K562 (cell line): ENCODE data around the gene SLC12A9. TPM values are rescaled to one million over a fixed set of nuclear protein-coding genes. Genes with fewer than 3 reads are reported as not detected.
A peak's percentile ranks its signal among the peaks of the same experiment; 100 is the strongest.

Source experiments
- ARHGAP35 ChIP-seq: fragments of 450-650 bp; IDR thresholded peaks from 2 replicates; pipeline ENCODE4 v1.6.1; 2018; ENCODE audit not compliant: partially characterized antibody
- ELF1 ChIP-seq: fragments of 200-800 bp; sonication (Bioruptor generic); IDR thresholded peaks from 2 replicates; pipeline ENCODE4 v1.6.1; 2016; ENCODE audit warnings: missing genetic modification characterization, missing compliant biosample characterization
- FOXP1 ChIP-seq: sonication (generic); formaldehyde crosslinking; IDR thresholded peaks from 2 replicates; pipeline ENCODE4 v1.8.0; 2022; ENCODE audit warnings: mild to moderate bottlenecking, missing genetic modification reagents
- HNRNPLL ChIP-seq: fragments of 200-400 bp; formaldehyde crosslinking; IDR thresholded peaks from 2 replicates; pipeline ENCODE4 v1.6.1; 2017; ENCODE audit warnings: low read length, low read depth, mild to moderate bottlenecking; ENCODE audit not compliant: poor library complexity, severe bottlenecking
- RBFOX2 ChIP-seq: fragments of 200-400 bp; formaldehyde crosslinking; IDR thresholded peaks from 2 replicates; pipeline ENCODE4 v1.6.1; 2017; ENCODE audit warnings: low read depth, mild to moderate bottlenecking, low read length, moderate library complexity
- SRSF7 ChIP-seq: fragments of 200-400 bp; formaldehyde crosslinking; optimal IDR thresholded peaks from 2 replicates; pipeline ENCODE3; 2017; ENCODE audit warnings: mild to moderate bottlenecking, low read depth, low read length
- TARDBP ChIP-seq: fragments of 450-650 bp; IDR thresholded peaks from 2 replicates; pipeline ENCODE4 v1.6.1; 2016
- TCF7 ChIP-seq: sonication (generic); IDR thresholded peaks from 2 replicates; pipeline ENCODE4 v1.6.1; 2016; ENCODE audit warnings: antibody characterized with exemption, borderline replicate concordance
- ZBTB5 ChIP-seq: fragments of 450-650 bp; IDR thresholded peaks from 2 replicates; pipeline ENCODE4 v1.6.1; 2017; ENCODE audit warnings: antibody characterized with exemption
- ZBTB7A ChIP-seq: IDR thresholded peaks from 2 replicates; pipeline ENCODE4 v1.6.1; 2011; ENCODE audit warnings: low read depth, mild to moderate bottlenecking, low read length, moderate library complexity, borderline replicate concordance; ENCODE audit not compliant: control insufficient read depth
- ZKSCAN3 ChIP-seq: fragments of 250-450 bp; sonication (Bioruptor Pico); IDR thresholded peaks from 2 replicates; pipeline ENCODE4 v1.4.0; 2020
- ZNF512 ChIP-seq: IDR thresholded peaks from 2 replicates; pipeline ENCODE4 v1.6.1; 2016; ENCODE audit warnings: missing genetic modification characterization, missing compliant biosample characterization
- ZNF75A ChIP-seq: fragments of 450-650 bp; formaldehyde crosslinking; IDR thresholded peaks from 2 replicates; pipeline ENCODE4 v1.4.0; 2020; ENCODE audit warnings: mild to moderate bottlenecking
- polyA plus RNA-seq, 8 experiments: library from polyadenylated mRNA; depleted of rRNA in 4 of 8; stranded (reverse) in 5 of 8; unstranded in 3 of 8; fragments of >200 nt; fragmentation: Nextera tagmentation in 2 of 8; fragmentation: Illumina TruSeq in 1 of 8; extraction: Ambion mirVana in 2 of 8; extraction: Trizol in 1 of 8; gene quantifications; 2 replicates each; pipeline versions ENCODE4 v1.2.1 to v1.2.3, GENCODE V29; 2011 to 2014; ENCODE audit warnings: inconsistent platforms in 1 of 8, missing spikeins in 1 of 8
- total RNA-seq, 7 experiments: library from RNA; depleted of rRNA in 6 of 7; stranded (reverse); fragments of >200 nt in 6 of 7; fragmentation: Illumina TruSeq in 2 of 7; extraction: Trizol in 2 of 7; gene quantifications; 2 replicates each; pipeline versions ENCODE4 v1.2.1 to v1.2.3, GENCODE V29; 2011 to 2021; ENCODE audit warnings: low replicate concordance in 1 of 7
- TF ChIP-seq, protein P1 (sequence below): fragments of 250-450 bp; sonication (Bioruptor Pico); IDR thresholded peaks from 2 replicates; pipeline ENCODE4 v1.5.0; 2021
- TF ChIP-seq, protein P2 (sequence below): fragments of 450-650 bp; IDR thresholded peaks from 2 replicates; pipeline ENCODE4 v1.6.1; 2016; ENCODE audit warnings: mild to moderate bottlenecking
- TF ChIP-seq, protein P3 (sequence below): fragments of 250-450 bp; sonication (Bioruptor Pico); IDR thresholded peaks from 2 replicates; pipeline ENCODE4 v1.5.0; 2020; ENCODE audit warnings: mild to moderate bottlenecking, borderline replicate concordance

Gene SLC12A9
- total and polyA plus RNA-seq, 9 of the 15 experiments (the other 6 are each of a cell fraction or from before 2014, with no cell fraction given), result 0.06 to 20.2 (median 10.7) TPM

DNA sequence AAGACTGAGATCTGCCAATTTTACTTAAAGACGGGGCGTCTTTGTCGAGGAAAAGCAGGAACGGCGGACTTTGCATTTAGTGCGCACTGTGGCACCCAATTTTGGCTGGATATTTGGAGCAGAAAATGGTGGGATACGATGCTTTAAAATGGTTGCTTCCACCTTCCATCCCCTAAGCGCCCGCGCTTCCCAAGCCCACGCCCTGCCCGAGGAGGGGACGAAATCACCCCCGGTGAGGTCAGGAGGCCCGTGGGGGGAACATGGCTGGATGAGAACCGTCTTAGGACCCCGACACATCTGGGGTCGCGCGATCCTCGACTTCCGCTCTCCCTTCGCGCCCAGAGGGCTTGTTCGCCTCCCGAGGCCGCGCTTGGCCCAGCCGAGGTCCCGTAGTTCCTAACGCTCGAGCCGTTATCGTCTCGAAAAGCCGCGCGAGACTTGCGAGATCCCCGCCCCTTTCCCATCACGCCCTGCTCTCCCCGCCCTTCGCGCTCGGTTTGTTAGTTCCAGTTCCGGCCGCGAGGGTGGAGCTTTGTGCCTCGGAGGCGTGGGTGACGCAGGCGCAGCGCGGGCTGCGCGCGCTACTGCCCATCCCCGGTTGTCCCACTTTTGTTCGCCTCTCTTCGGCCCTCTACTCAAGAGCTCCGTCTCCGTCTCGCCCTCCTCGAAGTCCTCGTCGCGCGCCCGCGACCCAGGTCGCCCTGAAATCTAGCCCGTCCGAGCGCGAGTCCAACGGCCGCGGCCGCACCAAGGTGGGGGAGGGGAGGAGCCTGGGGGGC, 22.3 kb downstream of the SLC12A9 start, which contains the start of gene SRRT (continued):
- TF ChIP-seq, protein P1, sequence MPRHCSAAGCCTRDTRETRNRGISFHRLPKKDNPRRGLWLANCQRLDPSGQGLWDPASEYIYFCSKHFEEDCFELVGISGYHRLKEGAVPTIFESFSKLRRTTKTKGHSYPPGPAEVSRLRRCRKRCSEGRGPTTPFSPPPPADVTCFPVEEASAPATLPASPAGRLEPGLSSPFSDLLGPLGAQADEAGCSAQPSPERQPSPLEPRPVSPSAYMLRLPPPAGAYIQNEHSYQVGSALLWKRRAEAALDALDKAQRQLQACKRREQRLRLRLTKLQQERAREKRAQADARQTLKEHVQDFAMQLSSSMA (CRISPR knock-in tag), result no peak
- TF ChIP-seq ARHGAP35, result peak; percentile 91
- TF ChIP-seq, protein P2, sequence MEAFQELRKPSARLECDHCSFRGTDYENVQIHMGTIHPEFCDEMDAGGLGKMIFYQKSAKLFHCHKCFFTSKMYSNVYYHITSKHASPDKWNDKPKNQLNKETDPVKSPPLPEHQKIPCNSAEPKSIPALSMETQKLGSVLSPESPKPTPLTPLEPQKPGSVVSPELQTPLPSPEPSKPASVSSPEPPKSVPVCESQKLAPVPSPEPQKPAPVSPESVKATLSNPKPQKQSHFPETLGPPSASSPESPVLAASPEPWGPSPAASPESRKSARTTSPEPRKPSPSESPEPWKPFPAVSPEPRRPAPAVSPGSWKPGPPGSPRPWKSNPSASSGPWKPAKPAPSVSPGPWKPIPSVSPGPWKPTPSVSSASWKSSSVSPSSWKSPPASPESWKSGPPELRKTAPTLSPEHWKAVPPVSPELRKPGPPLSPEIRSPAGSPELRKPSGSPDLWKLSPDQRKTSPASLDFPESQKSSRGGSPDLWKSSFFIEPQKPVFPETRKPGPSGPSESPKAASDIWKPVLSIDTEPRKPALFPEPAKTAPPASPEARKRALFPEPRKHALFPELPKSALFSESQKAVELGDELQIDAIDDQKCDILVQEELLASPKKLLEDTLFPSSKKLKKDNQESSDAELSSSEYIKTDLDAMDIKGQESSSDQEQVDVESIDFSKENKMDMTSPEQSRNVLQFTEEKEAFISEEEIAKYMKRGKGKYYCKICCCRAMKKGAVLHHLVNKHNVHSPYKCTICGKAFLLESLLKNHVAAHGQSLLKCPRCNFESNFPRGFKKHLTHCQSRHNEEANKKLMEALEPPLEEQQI, result no peak
- TF ChIP-seq SRSF7, result no peak
- peak; percentile 98 for TF ChIP-seq RBFOX2
- peak; percentile 68; the same call in 1 of the 2 replicates for TF ChIP-seq FOXP1 (CRISPR knock-in tag)
- TF ChIP-seq, protein P3, sequence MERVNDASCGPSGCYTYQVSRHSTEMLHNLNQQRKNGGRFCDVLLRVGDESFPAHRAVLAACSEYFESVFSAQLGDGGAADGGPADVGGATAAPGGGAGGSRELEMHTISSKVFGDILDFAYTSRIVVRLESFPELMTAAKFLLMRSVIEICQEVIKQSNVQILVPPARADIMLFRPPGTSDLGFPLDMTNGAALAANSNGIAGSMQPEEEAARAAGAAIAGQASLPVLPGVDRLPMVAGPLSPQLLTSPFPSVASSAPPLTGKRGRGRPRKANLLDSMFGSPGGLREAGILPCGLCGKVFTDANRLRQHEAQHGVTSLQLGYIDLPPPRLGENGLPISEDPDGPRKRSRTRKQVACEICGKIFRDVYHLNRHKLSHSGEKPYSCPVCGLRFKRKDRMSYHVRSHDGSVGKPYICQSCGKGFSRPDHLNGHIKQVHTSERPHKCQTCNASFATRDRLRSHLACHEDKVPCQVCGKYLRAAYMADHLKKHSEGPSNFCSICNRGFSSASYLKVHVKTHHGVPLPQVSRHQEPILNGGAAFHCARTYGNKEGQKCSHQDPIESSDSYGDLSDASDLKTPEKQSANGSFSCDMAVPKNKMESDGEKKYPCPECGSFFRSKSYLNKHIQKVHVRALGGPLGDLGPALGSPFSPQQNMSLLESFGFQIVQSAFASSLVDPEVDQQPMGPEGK (CRISPR knock-in tag), result peak; percentile 82; the same call in 1 of the 2 replicates
- TF ChIP-seq ZNF512 (tag), result no peak
- TF ChIP-seq ZNF75A (CRISPR knock-in tag), result no peak
- peak; percentile 70 for TF ChIP-seq HNRNPLL
- TF ChIP-seq TCF7, result 0 out of 2 replicates have a peak, but pooled peaks have one; percentile 33
- peak; percentile 89 for TF ChIP-seq ELF1 (tag)
- TF ChIP-seq TARDBP, result peak; percentile 88; the same call in 1 of the 2 replicates
- TF ChIP-seq ZKSCAN3, result no peak
- peak; percentile 90 for TF ChIP-seq ZBTB7A
- no peak for TF ChIP-seq ZBTB5
